Measurements from ENCODE around the gene MAD2L2. TPM values are rescaled to one million over a fixed set of nuclear protein-coding genes. Genes with fewer than 3 reads are reported as not detected.
A peak's percentile ranks its signal among the peaks of the same experiment; 100 is the strongest.

The MAD2L2 gene
- total RNA-seq, 2 experiments from 2014 or later = 68.7 to 73.3 TPM

- POLR2A ChIA-PET = no interaction called here
- Mint-ChIP-seq H3K36me3 (ENCODE audit: low read depth) (peaks cover 21% of the 10 kb centered on the region), H3K4me1 (peaks cover 7% of the 10 kb centered on the region), H3K27ac (no peak overlapping the region), H3K9me3 (no peaks in the 10 kb centered on the region), H3K4me3 (no peak overlapping the region), H3K27me3 (no peaks in the 10 kb centered on the region)
- CTCF ChIA-PET = interaction anchor here (6.7 kb wide), 1 partner anchor 10 kb away, joined by 49 read pairs; the partner anchor contains the start of gene FBXO6
- DNase-seq = no peak
Measured at GRCh38 chr1:11674488-11674887, 6.5 kb downstream of the MAD2L2 start.

- POLR2A ChIA-PET = no interaction called here
- H3K27me3 Mint-ChIP-seq = no peaks in the 10 kb centered on the region
- no peak for DNase-seq
- peaks cover 3% of the 10 kb centered on the region for H3K4me1 Mint-ChIP-seq
- no peak overlapping the region for H3K4me3 Mint-ChIP-seq
- H3K36me3 Mint-ChIP-seq (ENCODE audit: low read depth) = peaks cover 25% of the 10 kb centered on the region
- H3K27ac Mint-ChIP-seq = peak overlapping the region; percentile 60
- CTCF ChIA-PET = interaction anchor here (1.0 to 6.7 kb wide), 4 partner anchors 9 to 234 kb away, joined by 4 to 49 read pairs (median 4); partner anchors contain the start of gene FBXO6
- no peaks in the 10 kb centered on the region for H3K9me3 Mint-ChIP-seq
Measured at GRCh38 chr1:11673089-11673769, 7.7 kb downstream of the MAD2L2 start.

- DNase-seq = no peak
- peaks cover 29% of the 10 kb centered on the region for H3K36me3 Mint-ChIP-seq (ENCODE audit: low read depth)
- H3K27ac Mint-ChIP-seq = no peak overlapping the region
- POLR2A ChIA-PET = no interaction called here
- H3K4me3 Mint-ChIP-seq = no peak overlapping the region
- H3K27me3 Mint-ChIP-seq = no peaks in the 10 kb centered on the region
- peaks cover 9% of the 10 kb centered on the region for H3K4me1 Mint-ChIP-seq
- no peaks in the 10 kb centered on the region for H3K9me3 Mint-ChIP-seq
- CTCF ChIA-PET = interaction anchor here (1.0 to 6.7 kb wide), 3 partner anchors 8 to 15 kb away, joined by 4 to 49 read pairs (median 5); partner anchors contain the start of gene FBXO6
Measured at GRCh38 chr1:11671544-11672286, 9.2 kb downstream of the MAD2L2 start.

- Mint-ChIP-seq H3K27ac (no peak overlapping the region), H3K27me3 (no peaks in the 10 kb centered on the region), H3K9me3 (no peaks in the 10 kb centered on the region), H3K36me3 (ENCODE audit: low read depth) (peaks cover 29% of the 10 kb centered on the region), H3K4me3 (no peak overlapping the region), H3K4me1 (peaks cover 9% of the 10 kb centered on the region)
- no peak for DNase-seq
- ChIA-PET POLR2A (no interaction called here), CTCF (interaction anchor here (1.0 to 1.3 kb wide), 2 partner anchors 12 to 15 kb away, joined by 4 to 5 read pairs; no protein-coding TSS in a partner anchor)
Measured at GRCh38 chr1:11671205-11671543, 9.8 kb downstream of the MAD2L2 start.

- Mint-ChIP-seq H3K4me1 (peaks cover 13% of the 10 kb centered on the region), H3K36me3 (ENCODE audit: low read depth) (peaks cover 28% of the 10 kb centered on the region), H3K27ac (no peak overlapping the region), H3K9me3 (no peaks in the 10 kb centered on the region), H3K27me3 (no peaks in the 10 kb centered on the region), H3K4me3 (no peak overlapping the region)
- DNase-seq = no peak
- ChIA-PET POLR2A (no interaction called here), CTCF (no interaction called here)
Measured at GRCh38 chr1:11670747-11671146, 10.2 kb downstream of the MAD2L2 start.

- DNase-seq = no peak
- peaks cover 17% of the 10 kb centered on the region for H3K4me1 Mint-ChIP-seq
- no peaks in the 10 kb centered on the region for H3K9me3 Mint-ChIP-seq
- H3K36me3 Mint-ChIP-seq (ENCODE audit: low read depth) = peaks cover 14% of the 10 kb centered on the region
- POLR2A ChIA-PET = no interaction called here
- H3K27ac Mint-ChIP-seq = no peak overlapping the region
- CTCF ChIA-PET = no interaction called here
- no peaks in the 10 kb centered on the region for H3K27me3 Mint-ChIP-seq
- no peak overlapping the region for H3K4me3 Mint-ChIP-seq
Measured at GRCh38 chr1:11668516-11668915, 12.4 kb downstream of the MAD2L2 start.

GRCh38 chr1:11664336-11665065, 16.4 kb downstream of the MAD2L2 start:
- Mint-ChIP-seq H3K9me3 (no peaks in the 10 kb centered on the region), H3K27me3 (no peaks in the 10 kb centered on the region), H3K4me3 (peak overlapping the region; percentile 87), H3K36me3 (ENCODE audit: low read depth) (peaks cover 17% of the 10 kb centered on the region), H3K4me1 (peaks cover 26% of the 10 kb centered on the region), H3K27ac (peak overlapping the region; percentile 92)
- ChIA-PET CTCF (interaction anchor here (0.6 to 8.5 kb wide), 23 partner anchors 11 to 799 kb away, joined by 3 to 55 read pairs (median 4); partner anchors contain the start of genes EXOSC10, FBXO2, FBXO44 and MAD2L2), POLR2A (interaction anchor here (0.6 to 1.8 kb wide), 4 partner anchors 16 to 244 kb away, joined by 3 to 12 read pairs (median 6); partner anchors contain the start of gene MAD2L2)
- peak; percentile 77 for DNase-seq

- H3K27me3 Mint-ChIP-seq = no peaks in the 10 kb centered on the region
- H3K4me1 Mint-ChIP-seq = peaks cover 18% of the 10 kb centered on the region
- no peak for DNase-seq
- ChIA-PET POLR2A (no interaction called here), CTCF (interaction anchor here (1.2 to 8.5 kb wide), 2 partner anchors 12 to 39 kb away, joined by 4 to 55 read pairs; no protein-coding TSS in a partner anchor)
- no peaks in the 10 kb centered on the region for H3K9me3 Mint-ChIP-seq
- no peak overlapping the region for H3K27ac Mint-ChIP-seq
- H3K36me3 Mint-ChIP-seq (ENCODE audit: low read depth) = peaks cover 19% of the 10 kb centered on the region
- H3K4me3 Mint-ChIP-seq = no peak overlapping the region
Measured at GRCh38 chr1:11661103-11661502, 19.8 kb downstream of the MAD2L2 start.

- Mint-ChIP-seq H3K4me1 (peaks cover 20% of the 10 kb centered on the region), H3K9me3 (no peaks in the 10 kb centered on the region), H3K4me3 (no peak overlapping the region), H3K27me3 (no peaks in the 10 kb centered on the region), H3K36me3 (ENCODE audit: low read depth) (peaks cover 22% of the 10 kb centered on the region), H3K27ac (no peak overlapping the region)
- no peak for DNase-seq
- ChIA-PET CTCF (interaction anchor here (1.4 to 8.5 kb wide), 4 partner anchors 11 to 60 kb away, joined by 4 to 55 read pairs (median 6); no protein-coding TSS in a partner anchor), POLR2A (interaction anchor here (0.6 kb wide), 1 partner anchor 60 kb away, joined by 11 read pairs; no protein-coding TSS in a partner anchor)
Measured at GRCh38 chr1:11659748-11660147, 21.2 kb downstream of the MAD2L2 start.

GRCh38 chr1:11658542-11658941, 22.4 kb downstream of the MAD2L2 start:
- Mint-ChIP-seq H3K36me3 (ENCODE audit: low read depth) (peaks cover 22% of the 10 kb centered on the region), H3K9me3 (no peaks in the 10 kb centered on the region), H3K27me3 (no peaks in the 10 kb centered on the region), H3K27ac (no peak overlapping the region), H3K4me1 (peaks cover 17% of the 10 kb centered on the region), H3K4me3 (no peak overlapping the region)
- POLR2A ChIA-PET = no interaction called here
- CTCF ChIA-PET = interaction anchor here (0.6 to 8.5 kb wide), 5 partner anchors 10 to 150 kb away, joined by 3 to 55 read pairs (median 4); no protein-coding TSS in a partner anchor
- no peak for DNase-seq

- Mint-ChIP-seq H3K4me1 (peaks cover 14% of the 10 kb centered on the region), H3K4me3 (no peak overlapping the region), H3K27me3 (no peaks in the 10 kb centered on the region), H3K36me3 (ENCODE audit: low read depth) (peaks cover 22% of the 10 kb centered on the region), H3K9me3 (no peaks in the 10 kb centered on the region), H3K27ac (no peak overlapping the region)
- ChIA-PET CTCF (interaction anchor here (8.5 kb wide), 1 partner anchor 9 kb away, joined by 55 read pairs; no protein-coding TSS in a partner anchor), POLR2A (no interaction called here)
- no peak for DNase-seq
Measured at GRCh38 chr1:11657654-11658053, 23.3 kb downstream of the MAD2L2 start.
